GM12878 (cell line): ENCODE measurements around the gene MAST4. TPM values are rescaled to one million over a fixed set of nuclear protein-coding genes. Genes with fewer than 3 reads are reported as not detected.

Experiments used
- ATAC-seq: fragments of 200-7000 bp; cut with Tn5 transposase; 3 replicates; pipeline ENCODE4 v1.9.1; 2020; ENCODE audit warnings: mild to moderate bottlenecking, moderate library complexity
- BruUV-seq: library from RNA; stranded (reverse); fragments of 400-500 nt; replicated peaks from 2 replicates; lab custom pipeline; 2021; lab: Mats Ljungman, UMichigan
- CTCF ChIA-PET: fragments of 300-600 bp; sonication (Branson Sonifier 250); formaldehyde crosslinking; extraction: SDS; loops from one replicate; lab custom pipeline; 2021; ENCODE audit warnings: inconsistent platforms; lab: Yijun Ruan, JAX
- POLR2A ChIA-PET: fragments of 350-600 bp; formaldehyde crosslinking; extraction: SDS; loops from one replicate; lab custom pipeline; 2021; ENCODE audit warnings: inconsistent platforms; lab: Charles Lee
- RAD21 ChIA-PET: fragments of 300-600 bp; sonication (Branson Sonifier 250); formaldehyde crosslinking; loops from one replicate; lab custom pipeline; 2023; ENCODE audit warnings: antibody characterized with exemption; ENCODE audit not compliant: unreplicated experiment; lab: Charles Lee
- SMC1A ChIA-PET: fragments of 300-600 bp; sonication (Branson Sonifier 250); formaldehyde crosslinking; loops from one replicate; lab custom pipeline; 2023; ENCODE audit not compliant: unreplicated experiment, uncharacterized antibody; lab: Charles Lee
- DNase-seq: peaks from one replicate; pipeline ENCODE4 v3.0.0-alpha.2; 2011; ENCODE audit warnings: low read depth, low spot score
- FAIRE-seq: peaks from 3 replicates; lab custom pipeline; 2011; peaks lifted over from hg19 to GRCh38; lab: Jason Lieb, UNC
- H2AFZ ChIP-seq: 2 replicates; pipeline ENCODE4 v1.6.0; 2011; ENCODE audit warnings: low read depth, low read length, control low read depth; ENCODE audit not compliant: control insufficient read depth
- H3K27ac ChIP-seq: 2 replicates; pipeline ENCODE4 v1.5.1; 2011; ENCODE audit warnings: control low read depth; ENCODE audit not compliant: control insufficient read depth, insufficient read depth
- H3K27me3 ChIP-seq, 2 experiments: replicated peaks in 1 of 2; 2 replicates each; pipeline versions ENCODE4 v1.6.0 to v1.6.1; 2011; ENCODE audit warnings: low read length in 1 of 2; ENCODE audit not compliant: control insufficient read depth in 2 of 2, insufficient read depth in 2 of 2
- H3K36me3 ChIP-seq, 2 experiments: 2 replicates each; pipeline ENCODE4 v1.5.1; 2011; ENCODE audit warnings: low read length in 1 of 2; ENCODE audit not compliant: control insufficient read depth in 2 of 2, insufficient read depth in 2 of 2
- H3K4me1 ChIP-seq: 2 replicates; pipeline ENCODE4 v1.6.1; 2011; ENCODE audit warnings: mild to moderate bottlenecking, low read length, moderate library complexity, mixed read lengths; ENCODE audit not compliant: control insufficient read depth, insufficient read depth
- H3K4me2 ChIP-seq: 2 replicates; pipeline ENCODE4 v1.6.0; 2011; ENCODE audit warnings: control low read depth; ENCODE audit not compliant: control insufficient read depth, insufficient read depth
- H3K4me3 ChIP-seq: fragments of 200-600 bp; sonication (generic); 2 replicates; pipeline ENCODE4 v1.5.1; 2016
- H3K79me2 ChIP-seq: 2 replicates; pipeline ENCODE4 v1.6.0; 2011; ENCODE audit warnings: low read length; ENCODE audit not compliant: control insufficient read depth, insufficient read depth
- H3K9ac ChIP-seq: 2 replicates; pipeline ENCODE4 v1.8.0; 2011; ENCODE audit warnings: low read length, control low read depth, mixed read lengths; ENCODE audit not compliant: control insufficient read depth, insufficient read depth
- H3K9me3 ChIP-seq: replicated peaks from 3 replicates; pipeline ENCODE4 v1.5.1; 2011; ENCODE audit warnings: mild to moderate bottlenecking, low read length; ENCODE audit not compliant: control insufficient read depth, insufficient read depth
- H4K20me1 ChIP-seq: 2 replicates; pipeline ENCODE4 v1.6.0; 2011; ENCODE audit not compliant: control insufficient read depth, insufficient read depth
- CEBPZ ChIP-seq: fragments of 150-350 bp; IDR thresholded peaks from 2 replicates; pipeline ENCODE4 v1.6.1; 2016; ENCODE audit warnings: low read depth, low read length
- DPF2 ChIP-seq: fragments of 450-650 bp; IDR thresholded peaks from 2 replicates; pipeline ENCODE4 v1.6.1; 2017; ENCODE audit warnings: mild to moderate bottlenecking
- HDGF ChIP-seq: fragments of 450-650 bp; IDR thresholded peaks from 2 replicates; pipeline ENCODE4 v1.6.1; 2016; ENCODE audit warnings: antibody characterized with exemption
- HSF1 ChIP-seq: fragments of 150-350 bp; IDR thresholded peaks from 2 replicates; pipeline ENCODE4 v1.6.1; 2014; ENCODE audit warnings: mild to moderate bottlenecking, low read depth, low read length
- IRF4 ChIP-seq: IDR thresholded peaks from 2 replicates; pipeline ENCODE4 v1.6.1; 2011; ENCODE audit warnings: low read depth, low read length
- IRF5 ChIP-seq: fragments of 450-650 bp; IDR thresholded peaks from 2 replicates; pipeline ENCODE4 v1.6.1; 2017; ENCODE audit warnings: borderline replicate concordance
- JUNB ChIP-seq: IDR thresholded peaks from 2 replicates; pipeline ENCODE4 v1.6.1; 2016; ENCODE audit warnings: antibody characterized with exemption, mild to moderate bottlenecking
- MEF2B ChIP-seq: fragments of 450-650 bp; IDR thresholded peaks from 2 replicates; pipeline ENCODE4 v1.6.1; 2018; ENCODE audit warnings: mild to moderate bottlenecking, moderate library complexity; ENCODE audit not compliant: partially characterized antibody, poor library complexity, severe bottlenecking
- MTA2 ChIP-seq: fragments of 450-650 bp; IDR thresholded peaks from 2 replicates; pipeline ENCODE4 v1.6.1; 2016; ENCODE audit warnings: low read depth, mild to moderate bottlenecking, moderate library complexity
- NBN ChIP-seq: fragments of 450-650 bp; IDR thresholded peaks from 2 replicates; pipeline ENCODE4 v1.6.1; 2016
- NFYA ChIP-seq: IDR thresholded peaks from 2 replicates; pipeline ENCODE4 v1.6.1; 2011; ENCODE audit warnings: low read depth, mild to moderate bottlenecking, low read length, improper control_type of control experiment, borderline replicate concordance
- NR2C2 ChIP-seq: IDR thresholded peaks from 2 replicates; pipeline ENCODE4 v1.6.1; 2011; ENCODE audit warnings: borderline replicate concordance, low read depth; ENCODE audit not compliant: control insufficient read depth, insufficient read length
- NR2F1 ChIP-seq: fragments of 450-650 bp; conservative IDR thresholded peaks from 2 replicates; pipeline ENCODE4 v1.6.1; 2017; ENCODE audit warnings: mild to moderate bottlenecking
- PAX8 ChIP-seq: fragments of 450-650 bp; IDR thresholded peaks from 2 replicates; pipeline ENCODE4 v1.6.1; 2017; ENCODE audit warnings: mild to moderate bottlenecking, moderate library complexity
- RBBP5 ChIP-seq: fragments of 200-600 bp; sonication (generic); conservative IDR thresholded peaks from 2 replicates; pipeline ENCODE4 v1.6.1; 2016
- TCF3 ChIP-seq: IDR thresholded peaks from 2 replicates; pipeline ENCODE4 v1.6.1; 2012; ENCODE audit warnings: low read depth, mild to moderate bottlenecking, low read length, borderline replicate concordance; ENCODE audit not compliant: insufficient read depth
- YBX1 ChIP-seq: fragments of 450-650 bp; IDR thresholded peaks from 2 replicates; pipeline ENCODE4 v1.6.1; 2016; ENCODE audit warnings: antibody characterized with exemption
- ZNF207 ChIP-seq: fragments of 450-650 bp; IDR thresholded peaks from 2 replicates; pipeline ENCODE4 v1.6.1; 2014; ENCODE audit warnings: antibody characterized with exemption, mild to moderate bottlenecking, borderline replicate concordance
- ZNF274 ChIP-seq: IDR thresholded peaks from one replicate; pipeline ENCODE4 v1.8.0; 2011; ENCODE audit not compliant: insufficient read length, insufficient read depth
- ZZZ3 ChIP-seq: IDR thresholded peaks from 2 replicates; pipeline ENCODE4 v1.6.1; 2011; ENCODE audit warnings: low read depth; ENCODE audit not compliant: control insufficient read depth, insufficient read length
- WGBS: methylation state at CpG from one replicate; pipeline ENCODE4 v1.1.6; 2016; ENCODE audit warnings: low lambda C conversion rate; ENCODE audit not compliant: insufficient replicate concordance, insufficient coverage; ENCODE audit errors: missing lambda C conversion rate; 5-methylcytosine and 5-hydroxymethylcytosine counted together
- in situ Hi-C: fragments of 300-500 bp; cut with MboI; formaldehyde crosslinking; loops from 9 replicates; pipeline ENCODE4 v1.14.3; 2018; ENCODE audit warnings: mixed read lengths
- intact Hi-C: fragments of 100-400 bp; cut with micrococcal nuclease; formaldehyde crosslinking; loops from one replicate; pipeline ENCODE4 v1.14.2; 2022; ENCODE audit not compliant: unreplicated experiment
- polyA plus RNA-seq, 11 experiments: library from polyadenylated mRNA; depleted of rRNA in 4 of 11; unstranded in 6 of 11; stranded (reverse) in 5 of 11; fragments of >200 nt; fragmentation: Nextera tagmentation in 4 of 11; fragmentation: Illumina TruSeq in 1 of 11; extraction: Ambion mirVana in 4 of 11; extraction: Trizol in 1 of 11; gene quantifications; 1 replicate in 1 of 11; 2 replicates in 10 of 11; pipeline versions ENCODE4 v1.2.1 to v1.2.3, GENCODE V29; 2011 to 2016; ENCODE audit warnings: inconsistent platforms in 2 of 11, missing spikeins in 2 of 11, low read depth in 1 of 11
- total RNA-seq, 4 experiments: library from RNA; depleted of rRNA in 3 of 4; stranded (reverse); fragments of >200 nt in 3 of 4; fragmentation: Illumina TruSeq in 1 of 4; extraction: Trizol in 1 of 4; gene quantifications; 2 replicates each; pipeline versions ENCODE4 v1.2.1 to v1.2.3, GENCODE V29; 2013 to 2021

MAST4 gene
- total and polyA plus RNA-seq, 10 of the 15 experiments (the other 5 are each of a cell fraction or from before 2014, with no cell fraction given): 0.02 to 1.6 (median 0.29) TPM; not detected in 1

- in situ Hi-C loops: no loop called here
- no TSS peak for BruUV-seq
- Histone ChIP-seq H3K9ac (no peak overlapping the region), H3K79me2 (no peaks in the 10 kb centered on the region), H3K27ac (no peak overlapping the region), H2AFZ (no peak overlapping the region), H3K27me3 (no peaks in the 10 kb centered on the region; a peak in 1 of 4 replicates), H3K4me1 (peaks cover 22% of the 10 kb centered on the region), H4K20me1 (no peaks in the 10 kb centered on the region), H3K9me3 (no peaks in the 10 kb centered on the region; the same call in 1 of the 3 replicates)
- ChIA-PET CTCF (no interaction called here), RAD21 (no interaction called here)
- WGBS: 38% methylated on average over 5 of the region's 5 CpGs
- TF ChIP-seq DPF2 (no peak), MTA2 (no peak), NR2F1 (no peak), YBX1 (no peak), ZNF274 (no peak), ZNF207 (no peak), IRF5 (no peak), RBBP5 (no peak), HSF1 (no peak), TCF3 (no peak), ZZZ3 (no peak), HDGF (no peak), PAX8 (no peak), JUNB (no peak), CEBPZ (no peak), NBN (no peak), MEF2B (no peak), NFYA (no peak), NR2C2 (no peak), IRF4 (no peak)
- TF ChIP-seq, all 136 proteins: peak for 0
- ATAC-seq (no peak), FAIRE-seq (no peak), DNase-seq (no peak)
- Histone ChIP-seq H3K36me3 (no peaks in the 10 kb centered on the region), H3K4me2 (no peak overlapping the region), H3K4me3 (no peak overlapping the region)
- intact Hi-C loops: no loop called here
- ChIA-PET POLR2A (no interaction called here), SMC1A (no interaction called here)
Measured at GRCh38 chr5:66710557-66711088, 114.4 kb downstream of the MAST4 start.
